GM19099 (cell line): ENCODE data around the gene MFAP2.

ENCODE experiments used
- POLR2A ChIP-seq: IDR thresholded peaks from 3 replicates; pipeline ENCODE4 v1.6.1; 2011; ENCODE audit warnings: low read depth; ENCODE audit not compliant: insufficient read length; ENCODE audit errors: extremely low read depth

Gene MFAP2

DNA sequence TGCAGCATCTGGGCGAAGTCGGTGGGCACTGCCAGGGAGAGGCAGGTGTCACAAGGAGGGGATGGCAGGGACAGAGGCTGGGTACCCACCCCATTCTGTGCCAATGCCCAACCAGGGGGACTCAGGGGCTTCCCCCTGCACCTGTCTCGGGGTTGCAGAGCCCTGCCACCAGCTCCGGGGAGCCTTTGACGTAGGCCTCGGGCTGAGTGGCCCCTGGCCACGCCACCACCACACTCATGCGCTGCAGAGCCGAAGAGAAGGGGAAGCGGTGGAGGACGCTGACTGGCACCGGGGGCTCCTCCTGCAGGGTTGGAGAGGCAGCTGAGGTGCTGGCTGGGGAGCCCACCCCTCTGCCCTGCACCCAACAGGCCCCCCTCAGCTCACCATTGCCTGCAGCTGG, 11.7 kb upstream of the MFAP2 start:
- TF ChIP-seq POLR2A = no peak

DNA sequence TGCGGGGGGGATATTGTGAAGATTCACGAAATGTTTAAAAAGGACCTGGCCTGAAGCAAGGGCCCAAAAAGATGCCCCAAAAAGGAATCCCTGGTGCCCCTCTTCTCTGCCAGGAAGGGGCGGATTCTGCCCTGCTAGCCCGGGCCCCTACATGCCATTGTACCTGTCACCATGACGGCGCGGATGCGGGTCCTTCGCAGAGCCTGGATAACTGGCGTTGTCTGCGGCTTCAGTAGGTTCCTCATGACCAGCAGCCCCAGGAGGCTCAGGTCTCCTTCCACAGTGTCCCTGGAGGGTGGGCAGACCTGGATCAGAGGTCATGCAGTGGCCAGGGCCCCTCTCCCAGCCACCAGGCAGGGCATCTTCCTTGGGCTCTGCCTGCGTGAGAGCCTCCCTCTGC, 11.2 kb upstream of the MFAP2 start:
- no peak for TF ChIP-seq POLR2A

DNA sequence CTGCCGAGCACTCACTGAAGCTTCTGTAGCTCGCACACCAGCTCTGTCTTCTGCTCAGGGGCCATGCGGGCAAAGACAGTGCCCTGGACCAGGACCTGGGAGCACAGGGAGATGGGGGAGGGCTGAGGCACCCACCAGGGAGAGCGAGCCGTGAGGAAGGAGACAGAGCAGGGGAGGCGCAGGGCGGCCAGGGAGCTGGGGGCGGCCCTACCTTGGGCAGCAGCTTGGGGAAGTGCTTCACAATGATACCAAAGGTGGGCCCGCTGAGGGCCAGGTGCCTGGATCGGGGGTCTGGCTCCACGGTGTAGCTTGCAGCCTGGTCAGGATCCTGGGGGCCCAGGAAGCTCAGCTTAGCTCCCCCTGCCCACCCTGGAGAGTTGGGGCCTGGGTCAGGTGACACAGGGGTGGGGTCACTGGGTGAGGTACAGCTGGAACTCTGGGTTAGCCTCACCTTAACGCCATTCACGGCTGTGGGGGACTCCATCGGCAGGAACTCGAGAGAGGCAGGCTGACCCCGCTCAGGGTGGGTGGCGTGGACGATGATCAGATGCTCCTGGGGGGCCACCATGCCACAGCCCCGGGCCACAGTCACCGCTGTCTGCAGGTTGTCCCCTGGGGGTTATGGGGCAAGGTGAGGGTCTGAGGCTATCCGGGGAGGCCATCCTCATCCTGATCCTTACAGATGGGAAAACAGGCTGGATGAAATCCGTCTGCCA, 9.4 kb upstream of the MFAP2 start:
- TF ChIP-seq POLR2A = no peak

DNA sequence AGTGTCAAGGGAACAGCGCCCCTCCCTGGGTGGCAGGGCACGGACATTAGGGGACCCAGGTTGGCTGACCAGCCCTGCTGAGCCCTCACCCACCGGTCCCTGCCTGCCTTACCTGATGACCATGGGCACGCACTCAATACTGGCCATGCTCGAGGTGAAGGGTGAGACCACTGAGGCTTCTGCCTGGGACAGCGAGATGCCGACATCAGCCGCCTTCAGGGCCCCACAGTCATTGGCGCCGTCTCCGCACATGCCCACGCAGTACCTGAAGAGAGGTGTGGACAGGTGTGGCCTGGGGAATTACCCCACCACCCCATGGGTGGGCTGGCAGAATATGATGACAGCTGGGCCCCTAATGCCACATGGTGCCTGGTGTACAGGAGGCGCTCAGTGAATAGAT, 7.8 kb upstream of the MFAP2 start:
- TF ChIP-seq POLR2A = no peak

DNA sequence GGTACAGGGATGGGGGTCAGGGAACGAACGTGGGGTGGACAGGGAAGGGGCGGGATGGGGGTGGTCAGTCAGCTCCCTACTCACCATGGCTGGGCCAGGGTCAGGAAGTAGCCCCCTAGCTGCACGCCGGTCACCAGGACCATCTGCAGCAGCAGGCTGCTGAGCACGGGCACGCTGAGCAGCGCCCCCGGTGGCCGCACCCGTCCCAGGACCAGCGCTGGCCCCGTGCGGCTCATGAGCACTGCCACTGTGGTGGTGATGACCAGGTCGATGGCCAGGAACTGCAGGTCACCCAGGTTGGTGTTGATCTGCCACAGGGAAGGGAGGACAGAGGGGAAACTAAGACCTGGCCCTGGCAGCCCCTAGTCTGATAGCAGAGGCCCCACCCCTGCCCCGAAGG, 6.5 kb upstream of the MFAP2 start:
- no peak for TF ChIP-seq POLR2A

DNA sequence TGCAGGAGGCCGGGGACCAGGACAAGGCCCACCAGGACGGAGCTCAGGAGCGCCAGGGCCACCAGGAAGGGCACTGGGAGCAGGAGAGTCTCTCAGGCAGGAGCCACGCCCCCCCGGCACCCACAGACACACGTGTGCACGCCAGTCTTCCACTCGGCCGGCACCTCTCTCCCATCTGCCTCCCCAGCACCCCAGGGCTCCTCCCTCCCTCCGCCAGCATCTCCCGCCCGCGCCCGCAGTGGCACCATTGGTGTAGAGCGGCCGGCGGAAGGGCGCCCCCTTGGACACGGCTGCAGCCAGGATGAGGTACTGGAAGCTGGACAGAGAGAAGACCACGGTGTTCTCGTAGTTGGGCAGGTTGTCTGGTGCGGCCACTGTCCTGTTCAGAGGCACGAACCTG, 6.1 kb upstream of the MFAP2 start:
- TF ChIP-seq POLR2A = no peak

DNA sequence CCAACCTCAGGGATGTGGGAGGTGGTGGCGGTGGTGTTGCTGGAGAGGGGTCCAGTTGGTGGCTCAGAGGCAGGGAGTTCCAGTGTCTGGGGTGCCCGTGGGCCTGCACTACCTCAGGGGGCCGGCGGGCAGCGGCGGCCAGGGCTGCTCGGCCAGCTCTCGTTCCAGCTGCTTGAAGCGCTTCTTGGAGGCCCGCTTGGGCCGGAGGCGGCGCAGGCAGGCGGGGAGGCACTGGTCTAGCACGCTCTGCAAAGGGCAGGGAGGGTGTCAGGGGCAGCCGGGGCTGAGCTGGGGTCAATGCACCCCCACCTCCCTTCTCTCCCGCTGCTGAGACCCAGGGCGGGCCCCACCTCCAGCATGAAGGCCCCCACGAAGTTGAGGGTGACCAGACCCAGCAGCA, 5.7 kb upstream of the MFAP2 start:
- no peak for TF ChIP-seq POLR2A

DNA sequence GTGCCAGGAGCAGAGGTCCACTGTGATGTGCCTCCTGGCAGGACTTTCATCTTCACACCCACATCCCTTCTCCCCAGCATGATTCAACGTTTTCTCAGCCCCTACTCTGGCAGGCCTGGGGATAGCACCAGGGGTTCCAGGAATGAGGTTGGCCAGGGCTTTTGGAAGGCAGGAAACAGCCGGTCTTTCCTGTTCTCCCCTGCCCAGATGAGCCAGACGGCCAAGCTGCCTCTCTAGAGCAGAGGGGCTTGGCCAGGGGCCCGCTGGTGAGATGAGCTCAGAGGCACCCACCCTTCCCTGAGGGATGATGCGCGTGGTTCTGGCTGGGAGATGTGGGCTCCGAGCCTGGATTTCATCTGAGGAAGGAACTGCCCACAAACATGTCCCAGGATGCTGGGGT, 4.3 kb upstream of the MFAP2 start:
- TF ChIP-seq POLR2A = no peak

DNA sequence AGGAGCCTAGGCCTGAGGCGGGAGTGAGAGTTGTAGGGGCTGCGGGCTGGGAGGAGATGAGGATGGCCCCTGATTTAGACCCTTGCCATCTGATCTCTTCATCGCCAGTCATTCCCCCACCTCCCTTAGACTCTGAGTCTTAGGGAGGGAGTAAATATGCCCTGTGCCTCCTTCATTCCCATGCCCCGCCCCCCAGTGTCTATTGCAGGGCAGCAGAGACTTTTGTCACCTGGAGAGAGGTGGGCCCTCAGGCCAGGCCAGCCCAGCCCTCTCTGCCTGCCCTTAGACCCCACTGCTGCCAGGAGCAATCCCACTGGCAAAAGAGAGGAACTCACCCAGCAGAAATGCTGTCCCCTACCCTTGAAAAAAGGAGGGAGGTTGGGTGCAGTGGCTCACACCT, 3.2 kb upstream of the MFAP2 start:
- TF ChIP-seq POLR2A = no peak

DNA sequence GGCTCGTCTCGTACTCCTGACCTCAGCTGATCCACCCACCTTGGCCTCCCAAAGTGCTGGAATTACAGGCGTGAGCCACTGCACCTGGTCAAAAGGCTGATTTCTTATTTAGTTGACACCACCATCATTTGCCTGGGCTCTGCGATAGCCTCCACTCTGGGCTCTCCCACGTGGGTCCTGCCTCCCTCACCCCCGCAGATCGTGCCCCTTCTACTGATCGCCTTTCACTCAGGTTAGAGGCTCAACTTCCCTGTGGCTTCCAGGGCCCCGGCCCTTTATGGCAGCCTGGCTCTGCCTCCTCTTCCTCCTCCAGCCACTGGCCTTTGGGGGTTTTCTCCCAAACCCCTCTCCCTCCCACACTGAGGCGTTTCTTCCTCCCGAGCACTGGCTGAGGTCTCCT, 2.5 kb upstream of the MFAP2 start:
- no peak for TF ChIP-seq POLR2A

DNA sequence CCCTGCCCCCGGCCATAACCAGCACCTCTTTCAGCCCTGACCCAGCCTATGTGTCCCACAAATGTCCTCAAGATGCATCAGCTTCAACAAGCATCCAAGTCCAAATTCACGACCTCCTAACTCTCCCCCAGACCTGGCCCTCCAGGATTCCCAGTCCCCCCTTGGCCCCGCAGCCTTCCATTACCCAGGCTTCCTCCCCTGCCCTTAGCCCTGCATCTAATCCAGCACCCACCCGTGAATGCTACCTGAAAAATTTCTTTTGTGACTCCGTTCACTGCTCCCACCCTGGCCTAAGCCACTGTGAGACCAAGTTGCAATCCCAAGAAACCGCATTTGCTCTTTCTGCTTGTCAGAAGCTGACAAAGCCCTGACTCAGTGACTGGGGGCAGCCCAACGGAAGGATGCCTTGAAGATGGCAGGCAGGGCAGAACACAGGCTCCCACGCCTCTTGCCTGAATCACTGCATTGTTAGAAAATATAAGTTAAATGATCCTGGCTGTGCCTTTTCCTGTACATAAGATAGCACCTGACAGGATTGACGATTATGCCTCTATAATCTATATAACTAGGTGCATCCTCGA, 939 bp upstream of the MFAP2 start:
- no peak for TF ChIP-seq POLR2A

DNA sequence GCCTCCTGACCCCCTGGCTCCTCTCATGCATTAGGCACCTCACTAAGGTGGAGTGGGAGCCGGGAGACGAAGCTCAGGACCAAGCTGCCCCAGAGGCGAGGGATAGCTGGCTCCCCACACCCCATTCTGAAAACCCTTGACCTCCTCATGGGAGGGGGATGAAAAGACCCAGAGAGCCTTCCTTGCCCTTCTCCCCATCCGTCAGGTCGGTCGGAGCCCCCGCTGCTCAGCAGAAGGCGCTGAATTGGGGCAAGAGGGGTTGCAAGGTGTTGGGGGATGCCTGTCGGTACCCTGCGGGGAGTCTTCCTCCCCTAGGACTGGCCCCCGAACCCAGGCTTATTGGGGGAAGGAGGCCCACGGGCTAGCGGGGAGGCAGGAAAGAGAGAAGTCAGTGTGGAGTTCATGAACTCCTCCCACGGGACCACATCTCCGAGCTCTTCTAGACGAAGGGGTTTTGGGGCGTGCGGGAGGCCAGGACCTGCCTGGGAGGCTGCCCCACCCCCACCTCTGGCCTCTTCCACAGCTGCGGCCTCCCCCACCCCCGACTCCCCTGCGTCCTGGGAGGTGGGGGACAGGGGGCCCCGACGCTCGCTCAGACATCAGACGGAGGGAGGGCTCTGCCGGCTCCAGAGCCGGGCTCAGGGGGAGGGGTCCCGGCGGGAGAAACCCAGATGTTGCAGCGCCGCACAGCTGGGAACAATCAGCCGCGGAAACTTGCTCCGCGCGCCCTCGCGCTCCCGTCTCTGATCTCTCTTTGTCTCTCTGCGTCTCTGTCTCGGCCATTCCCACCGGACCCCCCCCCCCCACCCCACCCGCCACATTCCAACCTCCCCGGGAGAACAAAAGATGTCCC, 719 bp downstream of the MFAP2 start:
- no peak for TF ChIP-seq POLR2A

DNA sequence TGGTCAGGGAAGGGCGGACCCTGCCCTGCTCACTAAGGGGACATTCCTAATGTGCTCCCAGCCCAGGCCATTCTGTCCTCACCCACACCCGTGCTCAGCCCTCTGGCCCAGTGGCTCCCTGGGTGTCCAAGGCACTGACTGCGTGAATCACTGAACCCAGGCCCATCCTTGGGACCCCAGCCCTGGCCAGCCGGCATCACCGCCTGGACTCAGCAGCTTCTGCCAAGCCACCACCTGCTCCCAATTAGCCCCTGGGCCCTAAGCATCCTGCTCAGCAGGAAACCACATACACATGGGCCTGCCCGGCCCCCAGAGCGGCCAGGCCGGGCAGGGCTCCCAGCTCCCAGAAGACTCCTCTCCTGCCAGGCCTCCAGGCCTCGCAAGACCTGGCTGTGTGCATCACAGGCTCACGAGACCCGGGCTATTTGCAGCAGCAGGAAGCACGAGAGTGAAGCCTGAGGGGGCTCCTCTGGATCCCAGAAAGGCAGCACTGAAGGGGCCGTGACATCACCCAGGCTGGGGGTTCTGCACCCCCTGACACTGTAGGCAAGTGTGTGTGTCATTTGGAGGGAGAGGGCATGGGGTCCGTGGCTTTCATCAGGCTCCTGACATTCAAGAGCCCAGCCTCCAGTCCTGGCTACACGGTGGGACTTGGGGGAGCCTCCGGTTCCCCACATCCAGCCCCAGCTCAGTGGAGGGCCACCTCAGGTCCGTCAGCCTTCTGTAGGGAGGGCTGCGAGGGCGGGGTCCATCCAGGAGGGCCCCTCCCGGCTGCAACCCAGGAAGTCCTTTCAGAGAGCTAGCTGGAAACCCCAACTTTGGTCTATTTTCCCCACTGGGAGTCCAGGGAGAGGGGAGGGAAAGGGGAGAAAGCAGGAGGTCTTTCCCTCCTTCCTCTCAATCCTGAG, 1.6 kb downstream of the MFAP2 start:
- TF ChIP-seq POLR2A = no peak

DNA sequence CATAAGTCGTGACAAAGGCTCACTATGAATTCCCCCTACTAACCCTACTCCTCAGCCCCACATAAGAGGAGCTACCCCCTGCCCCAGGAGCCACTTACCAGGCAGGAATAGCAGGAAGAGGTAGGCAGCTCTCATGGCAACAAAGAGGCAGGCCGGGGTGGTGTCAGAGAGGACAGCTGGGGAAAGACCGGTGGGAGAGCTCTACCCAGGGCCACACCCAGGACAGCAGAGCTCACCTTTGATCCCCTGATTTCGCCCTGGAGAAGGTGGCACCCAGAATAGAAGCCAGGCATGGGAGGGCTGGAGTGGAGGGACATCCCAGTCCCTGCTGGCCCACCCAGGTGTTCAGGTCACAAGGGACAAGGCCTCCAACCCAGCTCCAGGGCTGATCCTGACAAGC, 2.3 kb downstream of the MFAP2 start:
- TF ChIP-seq POLR2A = no peak

DNA sequence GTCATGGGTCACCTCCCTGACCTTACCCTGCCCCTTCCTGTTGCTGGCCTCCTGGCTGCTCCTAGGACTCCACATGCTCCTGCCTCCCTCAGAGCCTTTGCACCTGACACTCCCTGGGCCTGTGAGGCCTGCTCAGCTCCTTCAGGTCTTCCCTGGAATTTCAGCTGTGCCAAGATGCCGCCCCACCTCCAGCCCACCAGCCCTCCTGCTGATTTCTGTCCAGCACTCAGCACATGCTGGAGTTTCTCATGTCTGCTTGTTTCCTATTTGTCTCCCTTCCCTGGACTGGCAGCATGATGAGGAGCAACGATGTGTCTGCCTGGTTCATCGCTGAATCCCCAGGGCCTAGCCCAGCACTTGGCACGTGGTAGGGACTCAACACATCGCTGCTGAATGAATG, 3.0 kb downstream of the MFAP2 start:
- TF ChIP-seq POLR2A = no peak
